ENCODE data around the gene PDE1C. TPM values are rescaled to one million over a fixed set of nuclear protein-coding genes. Genes with fewer than 3 reads are reported as not detected.

PDE1C gene
- polyA plus RNA-seq, 1 of the 3 experiments (the other 2 are of a cell fraction): 4.6 TPM

GRCh38 chr7:31974351-31974750, 95.9 kb downstream of the PDE1C start:
- Histone ChIP-seq H2AFZ (ENCODE audit: low read depth) (no peak overlapping the region), H3K9me2 (no peaks in the 10 kb centered on the region), H3F3A (replicated peaks; ENCODE audit: insufficient read depth) (no peaks in the 10 kb centered on the region), H3K9ac (no peak overlapping the region), H3K27me3 (ENCODE audit: insufficient read depth) (no peaks in the 10 kb centered on the region; the same call in 1 of the 2 replicates), H3K27ac (ENCODE audit: low read depth in 2 of 2, low read length in 1 of 2) (no peak overlapping the region), H3K4me1 (ENCODE audit: control insufficient read depth in 1 of 2, insufficient read depth in 2 of 2, low read depth in 1 of 2, low read length in 1 of 2) (no peaks in the 10 kb centered on the region; a peak in 1 of 4 replicates), H3K36me3 (replicated peaks in 1 of 2; ENCODE audit: control insufficient read depth in 1 of 2, insufficient read depth in 2 of 2, low read length in 1 of 2) (no peaks in the 10 kb centered on the region), H3K9me3 (no peaks in the 10 kb centered on the region), H3K4me3 (ENCODE audit: low read depth in 2 of 2, low read length in 1 of 2) (no peak overlapping the region), H3K79me2 (ENCODE audit: insufficient read depth) (no peaks in the 10 kb centered on the region), H4K20me1 (ENCODE audit: insufficient read depth) (no peaks in the 10 kb centered on the region), H3K4me2 (no peak overlapping the region)
- ChIA-PET POLR2A (no interaction called here), CTCF (no interaction called here)
- no peak for TF ChIP-seq ELF1 (IDR thresholded peaks at IDR 0.05)
- no peak for TF ChIP-seq CHD2 (IDR thresholded peaks at IDR 0.05; ENCODE audit: low read length, partially characterized antibody)
- WGBS (ENCODE audit: low lambda C conversion rate): 20% methylated on average over 1 of the region's 1 CpG
- no peak for DNase-seq

- POLR2A ChIA-PET: no interaction called here
- Histone ChIP-seq H3K9me2 (no peaks in the 10 kb centered on the region), H3K9ac (no peak overlapping the region), H3K4me3 (ENCODE audit: low read depth in 2 of 2, low read length in 1 of 2) (no peak overlapping the region), H3K4me1 (ENCODE audit: control insufficient read depth in 1 of 2, insufficient read depth in 2 of 2, low read depth in 1 of 2, low read length in 1 of 2) (no peaks in the 10 kb centered on the region; a peak in 1 of 4 replicates), H3K9me3 (no peaks in the 10 kb centered on the region), H2AFZ (ENCODE audit: low read depth) (no peak overlapping the region), H3K79me2 (ENCODE audit: insufficient read depth) (no peaks in the 10 kb centered on the region), H3K4me2 (no peak overlapping the region), H3F3A (replicated peaks; ENCODE audit: insufficient read depth) (no peaks in the 10 kb centered on the region), H3K36me3 (replicated peaks in 1 of 2; ENCODE audit: control insufficient read depth in 1 of 2, insufficient read depth in 2 of 2, low read length in 1 of 2) (no peaks in the 10 kb centered on the region), H4K20me1 (ENCODE audit: insufficient read depth) (no peaks in the 10 kb centered on the region), H3K27me3 (ENCODE audit: insufficient read depth) (no peaks in the 10 kb centered on the region; the same call in 1 of the 2 replicates), H3K27ac (ENCODE audit: low read depth in 2 of 2, low read length in 1 of 2) (no peak overlapping the region)
- DNase-seq: no peak
- 28% methylated on average over 7 of the region's 7 CpGs for WGBS (ENCODE audit: low lambda C conversion rate)
- TF ChIP-seq EZH2phosphoT487 (IDR thresholded peaks at IDR 0.05; ENCODE audit: borderline replicate concordance, low read depth): no peak
- TF ChIP-seq RAD21 (IDR thresholded peaks at IDR 0.05; ENCODE audit: low read length): no peak
- TF ChIP-seq SMC3 (IDR thresholded peaks at IDR 0.05; ENCODE audit: low read depth, low read length): no peak
- CTCF ChIA-PET: interaction anchor here (0.8 kb wide), 2 partner anchors 21 to 24 kb away, joined by 3 read pairs; no protein-coding TSS in a partner anchor
Observed at GRCh38 chr7:31971049-31971667, 99.0 kb downstream of the PDE1C start.

GRCh38 chr7:31970501-31970900, 99.7 kb downstream of the PDE1C start:
- no peaks in the 10 kb centered on the region; the same call in 1 of the 2 replicates for H3K27me3 ChIP-seq (ENCODE audit: insufficient read depth)
- ChIA-PET POLR2A (no interaction called here), CTCF (no interaction called here)
- no peaks in the 10 kb centered on the region for H3K9me2 ChIP-seq
- no peaks in the 10 kb centered on the region; a peak in 1 of 4 replicates for H3K4me1 ChIP-seq (ENCODE audit: control insufficient read depth in 1 of 2, insufficient read depth in 2 of 2, low read depth in 1 of 2, low read length in 1 of 2)
- no peaks in the 10 kb centered on the region for H3K9me3 ChIP-seq
- no peaks in the 10 kb centered on the region for H4K20me1 ChIP-seq (ENCODE audit: insufficient read depth)
- H3K4me3 ChIP-seq (ENCODE audit: low read depth in 2 of 2, low read length in 1 of 2): no peak overlapping the region
- H3K4me2 ChIP-seq: no peak overlapping the region
- no peaks in the 10 kb centered on the region for H3F3A ChIP-seq (replicated peaks; ENCODE audit: insufficient read depth)
- no peaks in the 10 kb centered on the region for H3K79me2 ChIP-seq (ENCODE audit: insufficient read depth)
- H3K9ac ChIP-seq: no peak overlapping the region
- no peak for DNase-seq
- H2AFZ ChIP-seq (ENCODE audit: low read depth): no peak overlapping the region
- TF ChIP-seq TEAD4 (IDR thresholded peaks at IDR 0.05; ENCODE audit: borderline replicate concordance, insufficient read depth) (no peak), TCF12 (IDR thresholded peaks at IDR 0.05) (no peak), EP300 (IDR thresholded peaks at IDR 0.05; ENCODE audit: borderline replicate concordance in 1 of 2, low read depth in 1 of 2, low read length in 1 of 2) (no peak), RFX5 (IDR thresholded peaks at IDR 0.05; ENCODE audit: low read length) (no peak), MEF2A (IDR thresholded peaks at IDR 0.05; ENCODE audit: borderline replicate concordance, low read depth) (no peak), ELF1 (IDR thresholded peaks at IDR 0.05) (no peak), FOXM1 (IDR thresholded peaks at IDR 0.05; ENCODE audit: low read depth) (no peak), RXRA (IDR thresholded peaks at IDR 0.05; ENCODE audit: borderline replicate concordance, low read depth) (no peak), RAD21 (IDR thresholded peaks at IDR 0.05; ENCODE audit: low read length) (no peak), YY1 (IDR thresholded peaks at IDR 0.05; ENCODE audit: low read depth) (no peak)
- no peak overlapping the region for H3K27ac ChIP-seq (ENCODE audit: low read depth in 2 of 2, low read length in 1 of 2)
- no peaks in the 10 kb centered on the region for H3K36me3 ChIP-seq (replicated peaks in 1 of 2; ENCODE audit: control insufficient read depth in 1 of 2, insufficient read depth in 2 of 2, low read length in 1 of 2)

All from SK-N-SH (cell line).